Peyer's patch (tissue), 4 donors: ENCODE data around the gene DGKE. TPM values are rescaled to one million over a fixed set of nuclear protein-coding genes. Genes with fewer than 3 reads are reported as not detected.

ENCODE experiments used
- DNase-seq, 3 donors: peaks; one replicate each; pipeline ENCODE4 v3.0.0-alpha.2; 2017 to 2019
- H3K27ac ChIP-seq, 4 donors: fragments of 200-600 bp; sonication (generic); one replicate each; pipeline ENCODE4 v1.5.1; 2016 to 2019
- H3K27me3 ChIP-seq, 2 donors: fragments of 200-600 bp; sonication (generic); one replicate each; pipeline ENCODE4 v1.5.1; 2019
- H3K36me3 ChIP-seq, 3 donors: fragments of 200-600 bp; sonication (generic); one replicate each; pipeline ENCODE4 v1.5.1; 2016 to 2019
- H3K4me1 ChIP-seq, 4 donors: fragments of 200-600 bp; sonication (generic); one replicate each; pipeline ENCODE4 v1.5.1; 2016 to 2019
- H3K4me3 ChIP-seq, 4 donors: fragments of 200-600 bp; sonication (generic); 1 replicate in 3 of 4; 2 replicates in 1 of 4; pipeline ENCODE4 v1.5.1; 2016 to 2019; ENCODE audit warnings: mild to moderate bottlenecking in 1 of 4
- H3K9me3 ChIP-seq, 4 donors: fragments of 200-600 bp; sonication (generic); one replicate each; pipeline ENCODE4 v1.5.1; 2016 to 2019; ENCODE audit warnings: mild to moderate bottlenecking in 1 of 4
- CTCF ChIP-seq, 6 experiments: fragments of 450-650 bp in 4 of 6; fragments of 200-600 bp in 2 of 6; sonication (generic) in 1 of 6; IDR thresholded peaks; one replicate each; pipeline ENCODE4 v1.5.1; 2017 to 2019; ENCODE audit warnings: antibody characterized with exemption in 6 of 6, mild to moderate bottlenecking in 3 of 6, moderate library complexity in 1 of 6
- POLR2A ChIP-seq, 2 donors: fragments of 450-650 bp; IDR thresholded peaks; one replicate each; pipeline ENCODE4 v1.5.1; 2017; ENCODE audit warnings: antibody characterized with exemption in 2 of 2, mild to moderate bottlenecking in 2 of 2, moderate library complexity in 2 of 2
- total RNA-seq, 4 donors: library from RNA; depleted of rRNA; stranded (reverse); fragments of >200 nt; gene quantifications; one replicate each; pipeline ENCODE4 v1.1.0, GENCODE V29; 2016

DGKE gene
- total RNA-seq, 4 donors from 2014 or later = 4.2 to 12.4 (median 9.0) TPM

- TF ChIP-seq POLR2A (IDR thresholded peaks at IDR 0.05) (no peak), CTCF (IDR thresholded peaks at IDR 0.05) (no peak)
- H3K9me3 ChIP-seq = no peaks in the 10 kb centered on the region
- H3K4me1 ChIP-seq = no peaks in the 10 kb centered on the region
- H3K36me3 ChIP-seq = peaks cover 0 to 19% (median 0%) of the 10 kb centered on the region in 3 donors
- DNase-seq = no peak
- H3K4me3 ChIP-seq = no peak overlapping the region
- no peak overlapping the region for H3K27ac ChIP-seq
- H3K27me3 ChIP-seq = no peaks in the 10 kb centered on the region
Measured at GRCh38 chr17:56850591-56850990, 16.6 kb downstream of the DGKE start.

- Histone ChIP-seq H3K4me1 (no peaks in the 10 kb centered on the region), H3K27ac (no peak overlapping the region), H3K27me3 (no peaks in the 10 kb centered on the region), H3K36me3 (peaks cover 0 to 19% (median 0%) of the 10 kb centered on the region in 3 donors), H3K9me3 (no peaks in the 10 kb centered on the region), H3K4me3 (no peak overlapping the region)
- TF ChIP-seq POLR2A (IDR thresholded peaks at IDR 0.05) (no peak), CTCF (IDR thresholded peaks at IDR 0.05) (no peak)
- DNase-seq = no peak
Measured at GRCh38 chr17:56851008-56851407, 17.1 kb downstream of the DGKE start.

- no peak for DNase-seq
- Histone ChIP-seq H3K36me3 (peaks cover 0 to 46% (median 0%) of the 10 kb centered on the region in 3 donors), H3K27ac (no peak overlapping the region), H3K9me3 (no peaks in the 10 kb centered on the region), H3K4me3 (no peak overlapping the region), H3K4me1 (no peaks in the 10 kb centered on the region), H3K27me3 (no peaks in the 10 kb centered on the region)
- TF ChIP-seq POLR2A (IDR thresholded peaks at IDR 0.05) = no peak
- no peak for TF ChIP-seq CTCF (IDR thresholded peaks at IDR 0.05)
Measured at GRCh38 chr17:56861899-56862298, 27.9 kb downstream of the DGKE start.

GRCh38 chr17:56863974-56864373 lies 30.0 kb downstream of the DGKE start:
- Histone ChIP-seq H3K27ac (no peak overlapping the region), H3K9me3 (no peaks in the 10 kb centered on the region), H3K4me3 (no peak overlapping the region), H3K27me3 (no peaks in the 10 kb centered on the region), H3K4me1 (no peaks in the 10 kb centered on the region), H3K36me3 (peaks cover 0 to 37% (median 0%) of the 10 kb centered on the region in 3 donors)
- TF ChIP-seq CTCF (IDR thresholded peaks at IDR 0.05) (no peak), POLR2A (IDR thresholded peaks at IDR 0.05) (no peak)
- DNase-seq = no peak

- no peaks in the 10 kb centered on the region for H3K4me1 ChIP-seq
- peaks cover 0 to 31% (median 0%) of the 10 kb centered on the region in 3 donors for H3K36me3 ChIP-seq
- no peak overlapping the region for H3K27ac ChIP-seq
- TF ChIP-seq POLR2A (IDR thresholded peaks at IDR 0.05) = no peak
- TF ChIP-seq CTCF (IDR thresholded peaks at IDR 0.05) = no peak
- H3K9me3 ChIP-seq = no peaks in the 10 kb centered on the region
- no peaks in the 10 kb centered on the region for H3K27me3 ChIP-seq
- DNase-seq = no peak
- H3K4me3 ChIP-seq = no peak overlapping the region
Measured at GRCh38 chr17:56866076-56866475, 32.1 kb downstream of the DGKE start.

GRCh38 chr17:56866496-56866895 lies 32.5 kb downstream of the DGKE start:
- H3K9me3 ChIP-seq = no peaks in the 10 kb centered on the region
- TF ChIP-seq CTCF (IDR thresholded peaks at IDR 0.05) = peak in 1 of 6 experiments; percentile 10
- no peak for TF ChIP-seq POLR2A (IDR thresholded peaks at IDR 0.05)
- no peaks in the 10 kb centered on the region for H3K4me1 ChIP-seq
- no peak overlapping the region for H3K4me3 ChIP-seq
- H3K36me3 ChIP-seq = peaks cover 0 to 27% (median 0%) of the 10 kb centered on the region in 3 donors
- no peak for DNase-seq
- no peak overlapping the region for H3K27ac ChIP-seq
- no peaks in the 10 kb centered on the region for H3K27me3 ChIP-seq
